ENCODE data around the gene EFTUD2. TPM values are rescaled to one million over a fixed set of nuclear protein-coding genes. Genes with fewer than 3 reads are reported as not detected.
A peak's percentile ranks its signal among the peaks of the same experiment; 100 is the strongest.

EFTUD2 gene
- total RNA-seq, 1 experiment from 2014 or later, result 150 TPM

DNA sequence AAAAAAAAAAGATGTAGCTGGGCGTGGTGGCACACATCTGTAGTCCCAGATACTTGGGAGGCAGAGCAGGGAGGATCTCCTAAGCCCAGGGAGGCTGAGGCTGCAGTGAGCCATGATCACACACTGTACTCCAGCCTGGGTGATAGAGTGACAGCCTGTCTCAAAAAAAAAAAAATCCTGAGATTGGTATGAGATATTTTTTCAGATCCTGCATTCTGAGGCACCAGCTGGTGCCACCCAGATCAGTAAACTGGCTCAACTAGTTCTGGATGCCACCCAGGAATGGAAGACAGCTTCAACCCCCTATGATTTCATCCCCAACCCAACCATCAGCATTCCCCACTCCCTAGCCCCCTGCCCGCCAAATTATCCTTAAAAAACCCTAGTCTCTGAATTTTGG lies 62.0 kb downstream of the EFTUD2 start:
- RAD21 ChIA-PET (ENCODE audit: low non-redundant PET in 1 of 2, low total read pairs in 2 of 2, uncharacterized antibody in 2 of 2, unreplicated experiment in 2 of 2), result no interaction called here

DNA sequence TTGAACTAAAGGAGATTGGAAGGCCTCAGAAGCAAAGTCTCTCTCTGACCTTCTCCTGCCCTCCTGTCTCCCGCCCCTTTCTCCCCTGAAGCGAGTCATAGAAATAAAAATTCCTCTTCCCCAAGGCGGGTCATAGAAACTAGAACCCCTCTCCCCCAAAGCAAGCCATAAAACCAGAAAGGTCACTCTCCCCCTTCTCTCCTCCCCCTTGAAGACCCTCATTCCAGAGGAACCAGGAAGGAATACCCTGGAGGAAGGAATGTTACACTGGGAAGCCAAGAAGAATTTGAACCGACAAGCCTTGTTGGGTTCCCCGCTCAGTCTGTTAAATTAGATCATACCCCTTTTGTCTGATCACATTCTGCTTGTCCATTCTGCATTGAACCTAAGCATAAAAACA lies 66.4 kb downstream of the EFTUD2 start:
- intact Hi-C loops (cut with micrococcal nuclease), result loop anchor here (2.0 kb wide), 1 partner anchor 58 kb away; no protein-coding TSS in a partner anchor
- Histone ChIP-seq H3K36me3 (ENCODE audit: control insufficient read depth in 1 of 2, insufficient read depth in 2 of 2, low read length in 2 of 2) (no peaks in the 10 kb centered on the region), H3K9me3 (ENCODE audit: control insufficient read depth in 1 of 2, insufficient read depth in 1 of 2, low read depth in 1 of 2, low read length in 2 of 2) (no peaks in the 10 kb centered on the region), H3K27ac (ENCODE audit: low read depth, low read length) (peak overlapping the region; percentile 95), H4K20me1 (ENCODE audit: insufficient read depth) (no peaks in the 10 kb centered on the region), H3K4me2 (ENCODE audit: low read length) (peak overlapping the region; percentile 85), H3K4me1 (ENCODE audit: control insufficient read depth in 1 of 2, insufficient read depth in 2 of 2, low read length in 2 of 2) (peaks cover 32 to 47% of the 10 kb centered on the region in 2 experiments), H3K9me2 (ENCODE audit: insufficient read depth) (no peaks in the 10 kb centered on the region), H3K4me3 (replicated peaks in 1 of 2; ENCODE audit: low read depth in 1 of 2, low read length in 2 of 2) (peak overlapping the region in 1 of 2 experiments; percentile 84; a peak in 1 of 4 replicates), H2AFZ (ENCODE audit: low read depth, low read length, poor library complexity, severe bottlenecking) (no peak overlapping the region), H3K9ac (ENCODE audit: low read length) (peak overlapping the region; percentile 98), H3K27me3 (ENCODE audit: insufficient read depth, low read length) (no peaks in the 10 kb centered on the region), H3K79me2 (ENCODE audit: insufficient read depth, low read length) (peaks cover 22% of the 10 kb centered on the region)
- no TSS peak for BruUV-seq (replicated peaks)
- ChIA-PET RAD21 (ENCODE audit: low non-redundant PET in 1 of 2, low total read pairs in 2 of 2, uncharacterized antibody in 2 of 2, unreplicated experiment in 2 of 2) (interaction anchor here in 1 of 2 experiments (1.9 kb wide), 1 partner anchor 54 kb away, joined by 4 read pairs; no protein-coding TSS in a partner anchor), POLR2A (no interaction called here), CTCF (interaction anchor here (1.9 to 2.2 kb wide), 2 partner anchors 12 to 53 kb away, joined by 7 to 13 read pairs; no protein-coding TSS in a partner anchor)
- peak in 2 of 3 experiments; percentile 43 to 44; a peak in 4 of 6 replicates for TF ChIP-seq CTCF (IDR thresholded peaks at IDR 0.05 in 2 of 3, conservative IDR thresholded peaks at IDR 0.05 in 1 of 3; ENCODE audit: borderline replicate concordance in 1 of 3, insufficient read depth in 1 of 3, low read depth in 2 of 3, low read length in 2 of 3)
- no peak for TF ChIP-seq ZNF274 (IDR thresholded peaks at IDR 0.05; ENCODE audit: low read depth, low read length)
- ATAC-seq (0 out of 2 replicates have a peak, but pooled peaks have one; percentile 13), DNase-seq (ENCODE audit: low read depth, low spot score) (no peak)

More for the DNA sequence above, 62.0 kb downstream of the EFTUD2 start:
- Histone ChIP-seq H3K27me3 (ENCODE audit: insufficient read depth, low read length) (no peaks in the 10 kb centered on the region), H3K36me3 (ENCODE audit: control insufficient read depth in 1 of 2, insufficient read depth in 2 of 2, low read length in 2 of 2) (no peaks in the 10 kb centered on the region), H3K9me3 (ENCODE audit: control insufficient read depth in 1 of 2, insufficient read depth in 1 of 2, low read depth in 1 of 2, low read length in 2 of 2) (no peaks in the 10 kb centered on the region), H3K79me2 (ENCODE audit: insufficient read depth, low read length) (no peaks in the 10 kb centered on the region), H3K9ac (ENCODE audit: low read length) (no peak overlapping the region), H3K4me2 (ENCODE audit: low read length) (no peak overlapping the region), H3K27ac (ENCODE audit: low read depth, low read length) (no peak overlapping the region), H3K9me2 (ENCODE audit: insufficient read depth) (no peaks in the 10 kb centered on the region), H4K20me1 (ENCODE audit: insufficient read depth) (no peaks in the 10 kb centered on the region), H3K4me1 (ENCODE audit: control insufficient read depth in 1 of 2, insufficient read depth in 2 of 2, low read length in 2 of 2) (peaks cover 11 to 17% of the 10 kb centered on the region in 2 experiments), H2AFZ (ENCODE audit: low read depth, low read length, poor library complexity, severe bottlenecking) (no peak overlapping the region), H3K4me3 (replicated peaks in 1 of 2; ENCODE audit: low read depth in 1 of 2, low read length in 2 of 2) (no peak overlapping the region)
- no TSS peak for BruUV-seq (replicated peaks)
- ChIA-PET POLR2A (interaction anchor here (0.6 kb wide), 1 partner anchor 9 kb away, joined by 3 read pairs; no protein-coding TSS in a partner anchor), CTCF (no interaction called here)
- TF ChIP-seq ZFX (IDR thresholded peaks at IDR 0.05), result no peak
- no peak for TF ChIP-seq ZNF274 (IDR thresholded peaks at IDR 0.05; ENCODE audit: low read depth, low read length)
- no peak for TF ChIP-seq SIN3A (IDR thresholded peaks at IDR 0.05; ENCODE audit: low read depth)
- no peak for TF ChIP-seq SRF (IDR thresholded peaks at IDR 0.05; ENCODE audit: low read depth)
- TF ChIP-seq POLR2AphosphoS5 (IDR thresholded peaks at IDR 0.05; ENCODE audit: low read depth, low read length), result no peak
- TF ChIP-seq EGR1 (IDR thresholded peaks at IDR 0.05; ENCODE audit: low read depth), result no peak
- intact Hi-C loops (cut with micrococcal nuclease), result no loop called here
- no peak for DNase-seq (ENCODE audit: low read depth, low spot score)
- no peak for ATAC-seq
